GM19239 (cell line): ENCODE data around the gene IL20RA.
"Not testable (repeated sequence)": the region's sequence is repeated elsewhere in the genome, so short reads cannot be mapped to it uniquely, and the experiment has no call there.

Experiments
- DNase-seq: peaks from one replicate; pipeline ENCODE4 v3.0.0; 2011; ENCODE audit warnings: low spot score; ENCODE audit not compliant: insufficient read length
- FAIRE-seq: peaks from 2 replicates; lab custom pipeline; 2011; peaks lifted over from hg19 to GRCh38; lab: Jason Lieb, UNC

The IL20RA gene, protein sequence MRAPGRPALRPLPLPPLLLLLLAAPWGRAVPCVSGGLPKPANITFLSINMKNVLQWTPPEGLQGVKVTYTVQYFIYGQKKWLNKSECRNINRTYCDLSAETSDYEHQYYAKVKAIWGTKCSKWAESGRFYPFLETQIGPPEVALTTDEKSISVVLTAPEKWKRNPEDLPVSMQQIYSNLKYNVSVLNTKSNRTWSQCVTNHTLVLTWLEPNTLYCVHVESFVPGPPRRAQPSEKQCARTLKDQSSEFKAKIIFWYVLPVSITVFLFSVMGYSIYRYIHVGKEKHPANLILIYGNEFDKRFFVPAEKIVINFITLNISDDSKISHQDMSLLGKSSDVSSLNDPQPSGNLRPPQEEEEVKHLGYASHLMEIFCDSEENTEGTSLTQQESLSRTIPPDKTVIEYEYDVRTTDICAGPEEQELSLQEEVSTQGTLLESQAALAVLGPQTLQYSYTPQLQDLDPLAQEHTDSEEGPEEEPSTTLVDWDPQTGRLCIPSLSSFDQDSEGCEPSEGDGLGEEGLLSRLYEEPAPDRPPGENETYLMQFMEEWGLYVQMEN

DNA sequence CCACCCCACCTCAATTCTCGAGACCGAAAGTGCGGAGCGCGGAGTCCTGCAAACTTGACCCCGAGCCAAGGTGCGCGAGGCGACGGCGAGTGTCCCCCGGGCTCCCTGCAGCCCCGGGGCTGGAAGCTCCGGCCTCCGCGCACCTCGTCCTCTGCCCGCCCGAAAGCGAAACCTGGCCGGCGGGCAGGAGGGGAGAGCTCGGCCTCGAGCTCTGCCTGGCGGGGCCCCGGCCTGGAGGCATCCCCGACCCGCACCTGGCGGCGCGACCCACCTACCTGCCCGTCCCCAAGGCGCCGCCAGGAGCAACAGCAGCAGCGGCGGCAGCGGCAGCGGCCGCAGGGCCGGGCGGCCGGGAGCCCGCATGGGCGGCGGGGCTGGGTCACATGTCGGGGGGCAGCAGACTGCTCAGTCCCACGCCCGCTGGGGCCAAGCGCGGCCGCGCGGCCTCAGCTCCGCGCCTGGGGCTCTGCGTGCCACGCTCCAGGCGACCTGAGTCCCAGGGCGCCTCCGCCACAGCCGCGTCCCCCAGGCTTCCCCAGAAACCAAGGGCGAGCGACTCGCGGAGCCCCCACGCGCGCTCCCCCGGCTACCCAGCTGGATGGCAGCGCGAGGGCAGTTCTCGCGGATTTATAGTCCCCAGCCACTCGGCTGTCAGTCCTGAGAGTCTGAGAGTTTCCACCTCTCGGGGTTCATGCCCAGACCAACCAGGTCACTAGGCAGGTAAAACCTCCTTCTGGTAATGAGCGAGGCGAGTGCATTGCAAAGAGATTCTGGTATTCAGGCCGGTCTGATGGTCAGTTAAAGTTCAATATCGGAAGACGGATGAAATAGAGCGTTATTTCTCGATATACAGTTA, at the start of gene IL20RA:
TSS of gene IL20RA (minus strand) at position 600 of the 856 bp plus-strand sequence. CDS start at position 363, 237 bp downstream.
- no peak for FAIRE-seq
- peak; percentile 26 for DNase-seq

DNA sequence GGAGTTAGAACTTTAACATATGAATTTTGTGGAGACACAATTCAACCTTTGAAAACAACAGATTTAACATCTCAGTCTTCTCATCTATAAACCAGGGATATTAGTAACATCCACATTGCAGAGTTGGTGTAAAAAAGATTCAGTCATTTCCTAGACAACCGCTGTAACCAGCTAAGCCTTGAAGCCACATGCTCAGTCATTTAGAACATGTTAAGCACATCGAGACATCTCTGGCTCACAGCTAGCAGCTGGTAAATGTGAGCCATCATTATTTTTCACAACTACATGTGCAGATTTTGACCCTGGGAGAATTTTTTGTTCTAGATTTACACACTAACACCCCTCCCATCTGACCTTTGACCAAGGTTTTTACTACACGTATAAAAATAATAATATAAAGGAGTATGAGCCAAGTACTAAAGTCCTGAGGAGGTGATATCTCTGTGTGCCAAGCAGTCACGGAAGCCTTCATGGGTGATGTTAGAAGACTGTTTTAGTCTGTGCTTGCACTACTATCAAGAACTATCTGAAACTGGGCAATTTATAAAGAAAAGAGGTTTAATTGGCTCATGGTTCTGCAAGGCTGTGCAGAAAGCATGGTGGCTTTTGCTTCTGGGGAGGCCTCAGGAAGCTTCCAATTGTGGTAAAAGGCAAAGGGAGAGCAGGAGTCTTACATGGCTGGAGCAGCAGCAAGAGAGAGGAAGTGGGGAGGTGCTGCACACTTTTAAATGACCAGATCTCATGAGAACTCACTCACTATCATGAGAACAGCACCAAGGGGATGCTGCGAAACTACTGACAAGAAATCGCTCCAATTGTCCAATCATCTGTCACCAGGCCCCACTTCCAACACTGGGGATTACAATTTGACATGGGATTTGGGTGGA, 48.7 kb upstream of the IL20RA start:
- DNase-seq (no peak), FAIRE-seq (peak; percentile 8)

DNA sequence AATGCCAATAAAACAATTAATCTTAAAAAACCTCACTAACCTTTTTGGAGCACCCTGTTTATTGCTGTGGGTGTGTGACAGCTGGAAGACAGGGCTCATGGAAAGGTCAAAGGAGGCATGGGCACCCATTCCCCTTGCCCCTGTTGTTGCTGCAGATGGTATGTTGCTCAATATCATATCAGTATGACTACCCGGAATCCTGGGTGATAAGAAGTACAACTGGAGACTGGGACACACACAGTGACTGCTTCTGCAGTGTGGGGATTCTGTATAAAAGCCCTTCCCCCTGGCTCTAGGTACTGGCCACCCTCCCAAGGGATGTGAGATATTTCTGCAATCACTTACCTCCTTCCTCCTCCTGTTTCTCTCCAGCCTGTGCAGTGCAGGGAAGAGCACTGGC, 47.3 kb upstream of the IL20RA start:
- no peak for DNase-seq
- FAIRE-seq: no peak

DNA sequence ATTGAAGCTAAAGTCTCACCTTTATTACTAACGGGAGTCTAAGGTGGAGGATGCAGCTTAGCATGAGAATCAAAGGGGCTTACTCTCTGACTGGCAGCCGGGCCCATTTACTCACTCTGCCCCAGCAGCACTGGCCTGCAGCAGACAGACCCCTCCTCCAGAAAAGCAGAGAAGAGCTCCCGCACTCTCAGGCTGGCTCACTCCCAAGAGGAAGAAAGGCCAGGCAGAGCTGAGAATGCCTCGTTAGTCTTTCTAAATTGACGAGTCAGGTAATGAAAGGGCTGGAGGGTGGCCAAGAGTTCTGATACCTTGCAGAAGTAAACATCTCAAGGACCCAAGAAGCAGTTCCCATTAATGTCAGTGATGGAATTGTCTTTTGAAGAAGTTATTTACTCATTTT, 44.5 kb upstream of the IL20RA start:
- DNase-seq (no peak), FAIRE-seq (no peak)

DNA sequence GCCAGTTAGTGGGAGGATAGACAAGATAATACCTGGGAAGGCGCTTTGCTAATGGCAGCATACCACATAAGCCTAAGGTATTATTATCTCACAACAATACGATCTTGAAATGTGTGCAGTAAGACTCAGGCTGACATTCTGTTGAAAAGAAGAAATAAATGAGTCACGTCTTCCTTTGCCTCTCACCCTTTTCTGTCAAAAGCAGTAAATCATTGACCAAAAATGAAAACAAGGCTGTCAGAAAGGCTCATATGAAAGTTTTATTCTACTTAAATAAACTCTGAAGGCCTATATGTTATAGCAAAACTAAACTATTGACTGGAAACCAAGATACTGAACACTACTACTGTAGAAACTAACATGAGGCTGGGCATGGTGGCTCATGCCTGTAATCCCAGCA, 43.1 kb upstream of the IL20RA start:
- DNase-seq: no peak
- no peak for FAIRE-seq

DNA sequence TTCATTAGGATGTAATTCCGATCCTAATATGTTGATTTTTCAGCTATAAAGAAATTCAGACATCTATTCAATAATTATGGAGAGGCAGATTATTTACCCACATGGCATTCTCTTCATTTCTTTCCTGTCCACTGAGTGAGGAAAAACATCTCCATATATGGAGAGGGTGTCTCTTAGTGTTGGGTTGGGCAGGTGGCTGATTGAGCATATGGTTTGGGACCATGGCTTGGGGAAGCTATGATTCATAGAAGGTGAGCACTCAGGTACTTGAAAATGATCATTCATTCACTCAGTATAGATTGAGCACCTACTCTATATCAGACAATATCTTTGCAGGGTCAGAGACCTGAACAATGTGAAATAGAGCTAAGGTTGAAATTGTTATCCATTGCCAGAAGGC, 41.3 kb upstream of the IL20RA start:
- DNase-seq: no peak
- FAIRE-seq: peak; percentile 28

DNA sequence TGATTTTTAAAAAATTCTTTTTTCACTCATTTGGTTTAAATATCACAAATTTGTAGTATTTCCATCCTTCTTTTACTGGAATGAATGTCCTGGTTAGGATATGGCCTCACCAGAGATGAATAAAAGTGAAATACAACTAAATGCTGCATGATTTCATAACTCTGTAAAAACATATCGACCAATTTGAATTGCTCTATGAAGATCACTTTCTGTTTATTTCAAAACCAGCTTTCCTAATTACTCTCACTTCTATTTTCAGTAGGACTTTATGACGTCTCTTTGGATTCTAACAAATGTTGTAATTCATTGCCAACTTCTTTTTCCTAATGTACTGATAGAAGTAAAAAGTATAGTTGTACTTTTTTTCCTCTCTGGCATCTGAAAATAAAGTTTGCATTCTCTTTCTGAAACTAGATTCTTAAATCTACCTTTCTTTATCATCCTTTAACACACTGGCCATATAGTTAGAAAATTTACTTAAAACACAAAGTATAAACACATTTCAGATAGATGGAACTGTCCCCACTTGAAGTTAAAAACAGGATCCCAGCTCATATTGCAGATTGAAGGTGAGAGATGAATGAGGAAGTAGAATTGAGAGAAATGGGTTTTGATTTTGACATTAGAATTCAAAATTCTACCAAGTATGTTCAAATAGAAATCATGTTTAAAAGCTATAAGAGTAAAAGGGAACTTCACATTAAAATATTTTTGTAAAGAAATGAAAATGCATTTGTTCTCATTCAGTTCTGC, 40.3 kb upstream of the IL20RA start:
- FAIRE-seq (peak; percentile 59), DNase-seq (no peak)

DNA sequence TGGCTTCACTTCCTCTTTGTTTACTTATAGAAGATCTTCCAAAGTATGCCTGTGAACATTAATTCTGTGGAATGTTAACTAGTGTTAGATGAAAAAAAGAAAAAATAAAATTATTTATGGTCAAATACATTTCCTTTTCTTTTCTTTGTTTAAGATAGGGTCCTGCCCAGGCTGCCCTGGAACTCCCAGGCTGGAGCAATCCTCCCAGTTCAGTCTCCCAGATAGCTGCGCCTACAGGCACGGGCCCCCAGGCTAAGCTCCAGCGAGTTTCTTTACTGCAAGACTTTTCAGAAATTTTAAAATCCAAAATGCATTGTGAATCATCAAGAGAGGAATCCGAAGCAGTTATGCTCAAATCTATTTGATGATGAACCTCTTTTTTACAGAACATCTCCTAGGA, 39.3 kb upstream of the IL20RA start:
- DNase-seq (no peak), FAIRE-seq (peak; percentile 53)

DNA sequence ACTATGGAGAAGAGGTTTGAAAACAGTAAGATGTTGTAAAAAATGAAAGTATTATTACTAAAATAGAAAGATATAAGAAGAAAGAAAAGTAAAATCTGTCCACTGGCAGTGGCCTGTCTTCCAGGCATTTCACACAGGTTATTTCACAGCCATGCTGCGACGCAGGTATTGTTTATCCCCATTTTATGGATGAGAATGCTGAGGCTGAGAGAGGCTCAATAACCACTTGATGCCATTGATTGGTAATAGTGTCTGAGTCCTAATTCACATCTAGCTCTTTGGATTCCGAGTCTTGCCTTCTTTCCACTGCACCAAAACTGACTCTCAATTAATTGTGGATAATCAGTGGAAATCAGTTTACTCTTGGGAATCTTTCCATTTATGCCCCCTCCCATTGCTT, 37.2 kb upstream of the IL20RA start:
- no peak for FAIRE-seq
- no peak for DNase-seq

DNA sequence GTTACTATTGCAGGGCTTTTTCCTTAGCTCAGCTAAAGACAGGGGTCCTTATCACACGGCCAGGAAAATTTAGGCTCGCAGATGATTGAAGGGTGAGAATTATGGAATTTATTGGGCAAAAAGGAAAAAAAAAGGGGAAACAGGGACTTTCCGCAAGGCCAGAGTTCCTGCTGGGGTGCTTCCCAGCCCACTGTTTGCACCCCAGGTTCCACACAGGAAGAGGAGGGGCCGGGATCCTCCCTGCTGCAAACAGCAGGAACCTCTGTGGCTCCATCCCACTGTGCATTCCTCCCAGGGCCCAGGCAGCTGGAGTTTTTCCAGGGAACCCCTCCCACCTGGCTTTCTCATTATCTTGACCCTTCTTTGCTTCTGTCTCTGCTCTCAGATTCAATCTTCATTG, 35.9 kb upstream of the IL20RA start:
- no peak for DNase-seq

DNA sequence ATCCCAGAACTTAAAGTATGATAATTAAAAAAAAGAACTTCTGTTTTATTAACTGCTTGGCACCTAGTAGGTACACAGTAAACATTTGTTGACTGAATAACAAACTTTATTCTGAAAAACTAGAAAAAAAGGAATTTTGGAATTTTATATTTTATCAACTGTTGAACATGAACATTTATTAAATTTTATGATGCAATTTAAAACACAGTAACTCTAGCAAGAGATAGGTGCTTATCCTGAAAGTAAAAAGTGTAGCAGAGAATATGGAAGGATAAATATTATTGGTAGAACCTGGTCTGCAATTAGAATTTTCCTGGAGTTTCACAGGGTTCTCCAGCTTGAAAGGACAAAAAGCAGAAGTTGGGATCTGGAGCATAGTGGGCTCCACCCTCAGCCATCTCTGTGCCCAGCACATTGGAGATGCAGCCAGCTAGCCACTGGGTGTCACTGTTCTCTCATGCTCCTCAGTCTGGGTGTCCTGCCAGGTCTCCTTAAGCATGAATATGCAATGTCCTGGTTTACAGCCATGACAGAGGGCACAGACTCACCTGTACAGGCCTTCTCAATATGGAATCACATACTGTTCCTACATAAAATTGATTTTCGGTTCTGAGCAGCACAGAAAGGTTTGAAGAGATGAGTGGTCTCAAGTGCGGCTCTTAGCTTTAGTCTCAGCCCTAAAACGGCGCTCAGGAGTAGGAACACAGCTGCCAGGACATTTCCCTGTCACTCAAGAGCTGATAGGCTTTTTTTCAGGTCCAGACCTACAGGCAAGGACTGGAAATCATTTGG, 31.7 kb upstream of the IL20RA start:
- FAIRE-seq (peak; percentile 98), DNase-seq (peak; percentile 48)

More for the DNA sequence above, 35.9 kb upstream of the IL20RA start:
- FAIRE-seq: no peak

DNA sequence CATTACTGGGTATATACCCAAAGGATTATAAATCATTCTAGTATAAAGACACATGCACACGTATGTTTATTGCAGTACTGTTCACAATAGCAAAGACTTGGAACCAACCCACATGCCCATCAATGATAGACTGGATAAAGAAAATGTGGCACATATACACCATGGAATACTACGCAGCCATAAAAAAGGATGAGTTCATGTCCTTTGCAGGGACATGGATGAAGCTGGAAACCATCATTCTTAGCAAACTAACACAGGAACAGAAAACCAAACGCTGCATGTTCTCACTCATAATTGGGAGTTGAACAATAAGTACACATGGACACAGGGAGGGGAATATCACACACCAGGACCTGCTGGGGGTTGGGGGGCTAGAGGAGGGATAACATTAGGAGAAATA, 31.0 kb upstream of the IL20RA start:
- FAIRE-seq, DNase-seq: not testable (repeated sequence)

DNA sequence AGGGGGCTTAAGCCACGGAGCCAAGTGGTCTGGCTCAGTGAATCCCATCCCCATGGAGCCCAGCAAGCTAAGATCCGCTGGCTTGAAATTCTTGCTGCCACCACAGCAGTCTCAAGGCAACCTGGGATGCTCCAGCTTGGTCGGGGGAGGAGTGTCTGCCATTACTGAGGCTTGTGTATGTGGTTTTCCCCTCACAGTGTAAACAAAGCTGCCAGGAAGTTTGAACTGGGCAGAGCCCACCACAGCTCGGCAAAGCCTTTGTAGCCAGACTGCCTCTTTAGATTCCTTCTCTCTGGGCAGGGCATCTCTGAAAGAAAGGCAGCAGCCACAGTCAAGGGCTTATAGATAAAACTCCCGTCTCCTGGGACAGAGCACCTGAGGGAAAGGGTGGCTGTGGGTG, 25.5 kb upstream of the IL20RA start:
- FAIRE-seq (no peak), DNase-seq (no peak)

DNA sequence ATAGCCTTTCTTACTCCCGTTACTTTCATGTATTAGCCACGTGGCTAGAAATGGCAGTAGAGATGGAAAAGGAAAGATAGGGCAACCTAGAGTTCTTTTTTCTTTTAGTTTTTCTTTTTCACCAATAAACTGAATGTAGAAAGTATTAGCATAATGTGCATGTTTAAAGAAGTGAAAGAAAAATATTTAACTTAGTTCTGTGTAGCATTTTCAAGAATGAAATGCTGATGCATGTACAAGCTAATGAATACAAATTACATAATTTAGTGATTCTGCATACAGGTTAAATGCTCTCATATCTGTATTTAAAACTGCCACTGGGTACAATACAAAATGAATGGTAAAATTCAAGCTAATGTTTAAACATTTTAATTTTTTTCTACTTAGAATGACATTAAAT, 22.6 kb upstream of the IL20RA start:
- FAIRE-seq: no peak

DNA sequence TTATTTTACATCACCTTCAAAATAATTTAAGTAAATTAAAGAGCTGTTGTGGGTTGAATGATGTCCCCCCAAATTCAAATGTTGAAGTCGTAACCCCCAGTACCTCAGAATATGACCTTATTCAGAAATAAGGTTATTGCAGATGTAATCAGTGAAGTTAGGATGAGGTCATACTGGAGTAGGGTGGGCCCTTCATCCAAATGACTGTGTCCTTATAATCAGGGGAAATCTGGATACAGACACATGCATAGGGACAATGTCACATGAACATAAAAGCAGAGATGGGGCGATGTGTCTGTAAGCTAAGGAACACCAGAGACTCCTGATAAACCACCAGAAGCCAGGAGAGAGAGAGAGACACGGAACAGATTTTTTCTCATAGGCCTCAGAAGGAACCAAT, 13.3 kb upstream of the IL20RA start:
- no peak for FAIRE-seq

More for the DNA sequence above, 22.6 kb upstream of the IL20RA start:
- DNase-seq: no peak

DNA sequence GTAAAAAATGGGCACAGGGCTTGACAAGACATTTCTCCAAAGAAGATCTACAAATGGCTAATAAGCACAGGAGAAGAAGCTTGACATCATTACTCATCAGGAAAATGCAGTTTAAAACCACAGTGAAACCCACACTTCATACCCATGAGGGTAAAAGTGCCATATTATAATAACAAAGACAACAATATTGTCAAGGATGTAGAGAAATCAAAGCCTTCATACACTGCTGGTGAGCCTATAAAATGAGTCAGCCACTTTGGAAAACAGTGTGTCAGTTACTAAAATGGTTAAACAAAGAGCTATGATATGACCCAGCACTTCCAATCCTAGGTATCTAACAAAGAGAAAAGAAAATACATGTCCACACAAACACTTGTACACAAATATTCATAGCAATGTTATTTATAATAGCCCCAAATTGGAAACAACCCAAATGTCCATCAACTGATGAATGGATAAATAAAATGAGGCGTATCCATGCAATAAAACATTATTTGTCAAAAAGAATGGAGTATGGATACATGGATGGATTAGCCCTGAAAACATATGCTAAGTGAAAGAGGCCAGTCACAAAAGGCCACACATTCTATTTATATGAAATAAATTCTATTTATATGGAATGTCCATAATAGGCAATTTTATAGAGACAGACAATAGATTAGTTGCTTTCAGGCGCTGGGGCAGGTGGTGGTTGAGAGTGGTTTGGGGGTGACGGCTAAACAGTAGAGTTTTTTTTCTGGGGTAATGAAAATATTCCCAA, 11.5 kb upstream of the IL20RA start:
- no peak for FAIRE-seq
- DNase-seq: no peak

More for the DNA sequence above, 13.3 kb upstream of the IL20RA start:
- DNase-seq: no peak

DNA sequence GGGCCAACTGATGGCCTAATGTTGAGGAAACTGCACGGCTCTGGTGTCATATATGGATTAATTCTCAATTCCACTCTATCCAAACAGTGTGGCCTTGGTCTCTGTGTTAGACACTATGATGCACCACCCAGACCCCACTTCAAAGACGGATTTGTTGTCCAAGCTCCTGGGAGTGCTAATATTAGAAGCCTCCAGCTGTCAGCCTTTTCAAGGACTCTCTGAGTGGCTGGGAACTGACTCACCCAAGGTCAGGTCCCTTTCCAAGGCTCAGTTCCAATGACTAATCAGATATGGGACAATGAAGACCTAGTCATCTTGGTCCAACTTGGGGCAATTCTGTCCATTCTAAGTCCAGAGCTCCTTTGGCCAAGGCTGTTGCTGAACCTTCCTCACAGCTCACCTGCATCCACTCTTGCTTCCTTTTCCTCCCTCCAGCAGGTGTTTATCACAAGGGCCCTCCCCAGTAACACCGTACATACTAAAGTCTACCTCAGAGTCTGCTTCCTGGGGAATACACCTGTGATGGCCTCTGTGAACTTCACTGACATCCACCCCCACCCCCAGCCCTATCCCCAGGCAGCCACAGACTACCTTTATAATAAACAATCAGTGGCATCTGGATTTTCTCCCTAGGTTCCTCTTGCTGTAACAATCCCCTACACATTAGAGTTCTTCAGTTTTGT, 7.2 kb upstream of the IL20RA start:
- FAIRE-seq: no peak
- DNase-seq: no peak
